ENCODE data around the gene FAM78B.

Gene FAM78B

GRCh38 chr1:166167572-166167925 is 748 bp upstream of the FAM78B start:
- no peaks in the 10 kb centered on the region for H3K4me1 ChIP-seq (ENCODE audit: insufficient read depth, low read length, poor library complexity, severe bottlenecking)
- TF ChIP-seq CTCF (conservative IDR thresholded peaks at IDR 0.05; ENCODE audit: low read length) = no peak
- 0 out of 2 replicates have a peak, but pooled peaks cover 4% of the 10 kb centered on the region for H3K9me2 ChIP-seq (replicated peaks; ENCODE audit: low read depth, low read length)
- H3F3A ChIP-seq (ENCODE audit: low read depth) = no peaks in the 10 kb centered on the region
- H3K79me2 ChIP-seq (ENCODE audit: insufficient read depth, low read length) = no peaks in the 10 kb centered on the region
- H4K20me1 ChIP-seq (ENCODE audit: insufficient read depth, low read length, poor library complexity, severe bottlenecking) = no peaks in the 10 kb centered on the region
- no peak overlapping the region for H3K9ac ChIP-seq (ENCODE audit: low read depth, low read length, poor library complexity, severe bottlenecking)
- H3K27me3 ChIP-seq (ENCODE audit: insufficient read depth, low read length, poor library complexity, severe bottlenecking) = no peaks in the 10 kb centered on the region
- H3K4me3 ChIP-seq (ENCODE audit: low read length, poor library complexity, severe bottlenecking) = no peak overlapping the region
- H3K9me3 ChIP-seq (ENCODE audit: insufficient read depth, low read depth, low read length) = no peaks in the 10 kb centered on the region
- H3K36me3 ChIP-seq (ENCODE audit: insufficient read depth, low read length) = no peaks in the 10 kb centered on the region
- H3K4me2 ChIP-seq (ENCODE audit: low read depth, low read length, poor library complexity, severe bottlenecking) = no peak overlapping the region
- H2AFZ ChIP-seq (ENCODE audit: low read length) = no peak overlapping the region

- H3K4me3 ChIP-seq (ENCODE audit: low read length, poor library complexity, severe bottlenecking) = no peak overlapping the region
These were observed 488 bp downstream of the FAM78B start for GRCh38 chr1:166166329-166166697.

GRCh38 chr1:166165661-166166328 is 1.0 kb downstream of the FAM78B start:
- no peak for TF ChIP-seq CTCF (conservative IDR thresholded peaks at IDR 0.05; ENCODE audit: low read length)
- TF ChIP-seq EZH2phosphoT487 (IDR thresholded peaks at IDR 0.05; ENCODE audit: borderline replicate concordance) = no peak
- no peak overlapping the region for H3K4me2 ChIP-seq (ENCODE audit: low read depth, low read length, poor library complexity, severe bottlenecking)
- H3K27me3 ChIP-seq (ENCODE audit: insufficient read depth, low read length, poor library complexity, severe bottlenecking) = no peaks in the 10 kb centered on the region
- no peaks in the 10 kb centered on the region for H3K36me3 ChIP-seq (ENCODE audit: insufficient read depth, low read length)
- H3K9ac ChIP-seq (ENCODE audit: low read depth, low read length, poor library complexity, severe bottlenecking) = no peak overlapping the region
- H2AFZ ChIP-seq (ENCODE audit: low read length) = no peak overlapping the region
- H3K9me3 ChIP-seq (ENCODE audit: insufficient read depth, low read depth, low read length) = no peaks in the 10 kb centered on the region
- 0 out of 2 replicates have a peak, but pooled peaks cover 4% of the 10 kb centered on the region for H3K9me2 ChIP-seq (replicated peaks; ENCODE audit: low read depth, low read length)
- H3K4me1 ChIP-seq (ENCODE audit: insufficient read depth, low read length, poor library complexity, severe bottlenecking) = no peaks in the 10 kb centered on the region
- no peaks in the 10 kb centered on the region for H4K20me1 ChIP-seq (ENCODE audit: insufficient read depth, low read length, poor library complexity, severe bottlenecking)
- no peaks in the 10 kb centered on the region for H3F3A ChIP-seq (ENCODE audit: low read depth)
- no peaks in the 10 kb centered on the region for H3K79me2 ChIP-seq (ENCODE audit: insufficient read depth, low read length)
- no peak overlapping the region for H3K4me3 ChIP-seq (ENCODE audit: low read length, poor library complexity, severe bottlenecking)

More at GRCh38 chr1:166166329-166166697, 488 bp downstream of the FAM78B start:
- Histone ChIP-seq H3F3A (ENCODE audit: low read depth) (no peaks in the 10 kb centered on the region), H3K9ac (ENCODE audit: low read depth, low read length, poor library complexity, severe bottlenecking) (no peak overlapping the region), H3K36me3 (ENCODE audit: insufficient read depth, low read length) (no peaks in the 10 kb centered on the region), H3K27me3 (ENCODE audit: insufficient read depth, low read length, poor library complexity, severe bottlenecking) (no peaks in the 10 kb centered on the region), H4K20me1 (ENCODE audit: insufficient read depth, low read length, poor library complexity, severe bottlenecking) (no peaks in the 10 kb centered on the region), H3K4me2 (ENCODE audit: low read depth, low read length, poor library complexity, severe bottlenecking) (no peak overlapping the region), H3K9me3 (ENCODE audit: insufficient read depth, low read depth, low read length) (no peaks in the 10 kb centered on the region), H2AFZ (ENCODE audit: low read length) (no peak overlapping the region), H3K79me2 (ENCODE audit: insufficient read depth, low read length) (no peaks in the 10 kb centered on the region), H3K4me1 (ENCODE audit: insufficient read depth, low read length, poor library complexity, severe bottlenecking) (no peaks in the 10 kb centered on the region), H3K9me2 (replicated peaks; ENCODE audit: low read depth, low read length) (0 out of 2 replicates have a peak, but pooled peaks cover 4% of the 10 kb centered on the region)
- TF ChIP-seq CTCF (conservative IDR thresholded peaks at IDR 0.05; ENCODE audit: low read length) = no peak
- TF ChIP-seq EZH2phosphoT487 (IDR thresholded peaks at IDR 0.05; ENCODE audit: borderline replicate concordance) = no peak
